ENCODE measurements around the gene MEX3A. TPM values are rescaled to one million over a fixed set of nuclear protein-coding genes. Genes with fewer than 3 reads are reported as not detected.
"Not testable (repeated sequence)": the region's sequence is repeated elsewhere in the genome, so short reads cannot be mapped to it uniquely, and the experiment has no call there.

Gene MEX3A
- total RNA-seq, 6 donors from 2014 or later = 0.26 to 2.0 (median 1.00) TPM; not detected in 1

GRCh38 chr1:156048663-156049258, 33.5 kb downstream of the MEX3A start:
- 64 to 67% methylated on average over 3 of the region's 3 CpGs for WGBS, 2 donors
- no peaks in the 10 kb centered on the region for H3K9me3 ChIP-seq
- H3K27ac ChIP-seq = no peak overlapping the region
- TF ChIP-seq EP300 (IDR thresholded peaks at IDR 0.05) = no peak
- TF ChIP-seq, protein P1, sequence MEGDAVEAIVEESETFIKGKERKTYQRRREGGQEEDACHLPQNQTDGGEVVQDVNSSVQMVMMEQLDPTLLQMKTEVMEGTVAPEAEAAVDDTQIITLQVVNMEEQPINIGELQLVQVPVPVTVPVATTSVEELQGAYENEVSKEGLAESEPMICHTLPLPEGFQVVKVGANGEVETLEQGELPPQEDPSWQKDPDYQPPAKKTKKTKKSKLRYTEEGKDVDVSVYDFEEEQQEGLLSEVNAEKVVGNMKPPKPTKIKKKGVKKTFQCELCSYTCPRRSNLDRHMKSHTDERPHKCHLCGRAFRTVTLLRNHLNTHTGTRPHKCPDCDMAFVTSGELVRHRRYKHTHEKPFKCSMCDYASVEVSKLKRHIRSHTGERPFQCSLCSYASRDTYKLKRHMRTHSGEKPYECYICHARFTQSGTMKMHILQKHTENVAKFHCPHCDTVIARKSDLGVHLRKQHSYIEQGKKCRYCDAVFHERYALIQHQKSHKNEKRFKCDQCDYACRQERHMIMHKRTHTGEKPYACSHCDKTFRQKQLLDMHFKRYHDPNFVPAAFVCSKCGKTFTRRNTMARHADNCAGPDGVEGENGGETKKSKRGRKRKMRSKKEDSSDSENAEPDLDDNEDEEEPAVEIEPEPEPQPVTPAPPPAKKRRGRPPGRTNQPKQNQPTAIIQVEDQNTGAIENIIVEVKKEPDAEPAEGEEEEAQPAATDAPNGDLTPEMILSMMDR (IDR thresholded peaks at IDR 0.05) = no peak
- TF ChIP-seq POLR2A (IDR thresholded peaks at IDR 0.05) = no peak
- no peak for TF ChIP-seq POLR2AphosphoS5 (IDR thresholded peaks at IDR 0.05)
- no peak overlapping the region for H3K4me3 ChIP-seq
- H3K36me3 ChIP-seq = peaks cover 0 to 44% (median 13%) of the 10 kb centered on the region in 4 donors
- DNase-seq (no peak), ATAC-seq (ENCODE audit: low FRiP score in 2 of 2) (no peak)
- no peaks in the 10 kb centered on the region for H3K27me3 ChIP-seq
- H3K4me1 ChIP-seq = peaks cover 0 to 16% (median 11%) of the 10 kb centered on the region in 4 donors

- no peak for TF ChIP-seq EP300 (IDR thresholded peaks at IDR 0.05)
- TF ChIP-seq POLR2AphosphoS5 (IDR thresholded peaks at IDR 0.05) = no peak
- TF ChIP-seq POLR2A (IDR thresholded peaks at IDR 0.05) = no peak
- TF ChIP-seq, protein P1 (IDR thresholded peaks at IDR 0.05) = no peak
- no peaks in the 10 kb centered on the region for H3K9me3 ChIP-seq
- no peak overlapping the region for H3K27ac ChIP-seq
- DNase-seq (no peak), ATAC-seq (ENCODE audit: low FRiP score in 2 of 2) (no peak)
- H3K27me3 ChIP-seq = no peaks in the 10 kb centered on the region
- WGBS, 2 donors = 87 to 88% methylated on average over 4 of the region's 4 CpGs
- H3K36me3 ChIP-seq = peaks cover 0 to 73% (median 38%) of the 10 kb centered on the region in 4 donors
- no peak overlapping the region for H3K4me3 ChIP-seq
- peaks cover 0 to 5% (median 2%) of the 10 kb centered on the region in 4 donors for H3K4me1 ChIP-seq
Observed at GRCh38 chr1:156045076-156045475, 37.2 kb downstream of the MEX3A start.

GRCh38 chr1:156042828-156043227, 39.4 kb downstream of the MEX3A start:
- DNase-seq (no peak), ATAC-seq (ENCODE audit: low FRiP score in 2 of 2) (no peak)
- H3K27me3 ChIP-seq = no peaks in the 10 kb centered on the region
- H3K9me3 ChIP-seq = no peaks in the 10 kb centered on the region
- no peak overlapping the region for H3K4me3 ChIP-seq
- no peaks in the 10 kb centered on the region for H3K4me1 ChIP-seq
- peaks cover 0 to 72% (median 32%) of the 10 kb centered on the region in 4 donors for H3K36me3 ChIP-seq
- WGBS, 2 donors = 89 to 93% methylated on average over 3 of the region's 3 CpGs
- no peak overlapping the region for H3K27ac ChIP-seq
- TF ChIP-seq, protein P1 (IDR thresholded peaks at IDR 0.05) = no peak
- no peak for TF ChIP-seq POLR2A (IDR thresholded peaks at IDR 0.05)
- no peak for TF ChIP-seq EP300 (IDR thresholded peaks at IDR 0.05)

GRCh38 chr1:156034991-156035390, 47.3 kb downstream of the MEX3A start:
- not testable (repeated sequence) for H3K9me3 ChIP-seq; H3K27me3 ChIP-seq; H3K4me1 ChIP-seq; DNase-seq; ATAC-seq (ENCODE audit: low FRiP score in 2 of 2); H3K4me3 ChIP-seq; H3K27ac ChIP-seq
- H3K36me3 ChIP-seq = peaks cover 0 to 32% (median 11%) of the 10 kb centered on the region in 4 donors
- 89 to 90% methylated on average over 4 of the region's 4 CpGs for WGBS, 2 donors

DNA sequence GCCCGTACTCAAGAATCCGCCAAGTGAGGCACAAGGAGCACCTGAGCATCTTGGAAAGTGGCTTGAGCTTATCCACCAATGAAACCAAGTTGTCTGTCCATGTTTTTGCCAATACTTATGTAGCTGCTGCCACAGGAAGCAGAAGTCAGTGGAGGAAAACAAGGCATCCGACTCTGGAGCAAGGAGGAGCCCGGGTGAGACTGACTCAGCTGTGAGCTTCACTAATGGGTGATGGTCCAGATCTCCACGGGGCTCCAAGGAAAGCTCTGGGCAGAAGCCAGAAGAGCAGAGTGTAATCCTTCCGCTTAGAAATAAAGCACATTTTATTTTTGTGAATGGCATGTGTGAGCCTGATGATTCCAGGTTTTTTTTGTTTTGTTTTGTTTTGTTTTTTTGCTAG, 49.3 kb downstream of the MEX3A start:
- DNase-seq (no peak), ATAC-seq (ENCODE audit: low FRiP score in 2 of 2) (no peak)
- Histone ChIP-seq H3K36me3 (peaks cover 0 to 15% (median 9%) of the 10 kb centered on the region in 4 donors), H3K27me3 (no peaks in the 10 kb centered on the region), H3K4me3 (no peak overlapping the region), H3K9me3 (no peaks in the 10 kb centered on the region), H3K27ac (peak overlapping the region in 2 of 4 donors; percentile 11 to 12), H3K4me1 (peaks cover 0 to 5% (median 0%) of the 10 kb centered on the region in 4 donors)
- WGBS, 2 donors = 59 to 69% methylated on average over 6 of the region's 6 CpGs
- TF ChIP-seq POLR2AphosphoS5 (IDR thresholded peaks at IDR 0.05) = no peak
- TF ChIP-seq EP300 (IDR thresholded peaks at IDR 0.05) = no peak
- TF ChIP-seq, protein P1 (IDR thresholded peaks at IDR 0.05) = no peak
- no peak for TF ChIP-seq POLR2A (IDR thresholded peaks at IDR 0.05)
